Measurements from ENCODE around the gene FUT8.
A peak's percentile ranks its signal among the peaks of the same experiment; 100 is the strongest.

FUT8 gene

GRCh38 chr14:65496178-65496993, 83.9 kb downstream of the FUT8 start:
- no peak for DNase-seq

- DNase-seq, result no peak
Observed at GRCh38 chr14:65499138-65499537, 86.6 kb downstream of the FUT8 start.

GRCh38 chr14:65500075-65500474, 87.5 kb downstream of the FUT8 start:
- DNase-seq, result no peak

- DNase-seq, result no peak
Observed at GRCh38 chr14:65501328-65501727, 88.8 kb downstream of the FUT8 start.

GRCh38 chr14:65502676-65503124, 90.2 kb downstream of the FUT8 start:
- peak; percentile 76 for DNase-seq

- DNase-seq, result no peak
Observed at GRCh38 chr14:65503771-65504170, 91.2 kb downstream of the FUT8 start.

GRCh38 chr14:65506801-65507200, 94.3 kb downstream of the FUT8 start:
- no peak for DNase-seq

- no peak for DNase-seq
Observed at GRCh38 chr14:65509842-65510241, 97.3 kb downstream of the FUT8 start.

GRCh38 chr14:65513671-65514070, 101.1 kb downstream of the FUT8 start:
- no peak for DNase-seq

- DNase-seq, result no peak
Observed at GRCh38 chr14:65517635-65518542, 105.4 kb downstream of the FUT8 start.

GRCh38 chr14:65528069-65528468, 115.5 kb downstream of the FUT8 start:
- DNase-seq, result no peak

- DNase-seq, result no peak
Observed at GRCh38 chr14:65531148-65531547, 118.6 kb downstream of the FUT8 start.

- DNase-seq, result no peak
Observed at GRCh38 chr14:65533736-65534404, 121.3 kb downstream of the FUT8 start.

GRCh38 chr14:65536781-65537423, 124.4 kb downstream of the FUT8 start:
- no peak for DNase-seq

- no peak for DNase-seq
Observed at GRCh38 chr14:65548878-65549277, 136.3 kb downstream of the FUT8 start.

GRCh38 chr14:65549429-65549828, 136.9 kb downstream of the FUT8 start:
- DNase-seq, result no peak

- no peak for DNase-seq
Observed at GRCh38 chr14:65550779-65551643, 138.5 kb downstream of the FUT8 start.

- DNase-seq, result no peak
Observed at GRCh38 chr14:65552724-65553123, 140.2 kb downstream of the FUT8 start.

GRCh38 chr14:65554837-65555236, 142.3 kb downstream of the FUT8 start:
- DNase-seq, result no peak

- DNase-seq, result no peak
Observed at GRCh38 chr14:65555358-65555757, 142.8 kb downstream of the FUT8 start.

- no peak for DNase-seq
Observed at GRCh38 chr14:65558363-65558762, 145.8 kb downstream of the FUT8 start.
